SU-DHL-6 (cell line): ENCODE results near the gene WWOX.

Source experiments
- CTCF ChIP-seq: fragments of 200-600 bp; sonication (generic); IDR thresholded peaks from one replicate; pipeline ENCODE4 v1.5.1; 2017; ENCODE audit warnings: antibody characterized with exemption, mild to moderate bottlenecking, low read length, moderate library complexity; ENCODE audit not compliant: insufficient read depth, poor library complexity, severe bottlenecking
- EZH2phosphoT487 ChIP-seq: fragments of 200-600 bp; sonication (generic), shearing (Covaris generic); conservative IDR thresholded peaks from 2 replicates; pipeline ENCODE4 v1.6.1; 2018; ENCODE audit warnings: mild to moderate bottlenecking, antibody characterized with exemption, low read length, moderate library complexity, mixed read lengths

- no peak for TF ChIP-seq CTCF
- TF ChIP-seq EZH2phosphoT487: no peak
Measured at GRCh38 chr16:79012671-79013434, 913.4 kb downstream of the WWOX start.
